ENCODE results near the gene IL17B.

GRCh38 chr5:149367249-149367971, 11.7 kb downstream of the IL17B start:
- TF ChIP-seq EZH2 (IDR thresholded peaks at IDR 0.05; ENCODE audit: low read depth, low read length, severe bottlenecking) (no peak), SIRT6 (IDR thresholded peaks at IDR 0.05; ENCODE audit: low read length) (no peak), RFX5 (IDR thresholded peaks at IDR 0.05; ENCODE audit: borderline replicate concordance, low read depth, low read length) (no peak)

All from H1 (cell line).